Stimulated activated CD4-positive, alpha-beta T cell treated with anti-CD3 and anti-CD28 coated beads, Interleukin-4, amount 100 ng/mL, for 4 hours (primary cell): ENCODE results near the gene NFIB.

ENCODE experiments used
- DNase-seq, 2 experiments: peaks; one replicate each; pipeline ENCODE4 v3.0.0-alpha.2; 2020

The NFIB gene

DNA sequence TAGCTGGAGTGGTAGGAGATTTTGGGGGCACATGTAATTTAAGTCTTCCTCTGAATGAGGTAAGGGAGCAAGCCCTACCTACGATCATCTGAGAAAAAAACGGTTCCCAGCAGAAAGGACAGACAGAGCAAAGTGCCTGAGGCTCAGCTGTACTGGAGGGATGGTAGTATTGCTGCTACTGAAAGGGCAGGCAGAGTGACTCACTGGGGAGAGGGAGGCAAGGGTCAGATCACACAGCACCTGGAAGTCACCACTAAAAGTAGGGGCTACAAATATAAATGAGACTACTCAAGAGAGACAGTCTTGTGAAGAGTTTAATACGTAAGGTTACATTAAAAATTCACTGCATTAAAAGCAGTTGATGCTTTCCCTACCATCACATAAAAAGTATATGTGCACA is 75.9 kb downstream of the NFIB start:
- no peak for DNase-seq

DNA sequence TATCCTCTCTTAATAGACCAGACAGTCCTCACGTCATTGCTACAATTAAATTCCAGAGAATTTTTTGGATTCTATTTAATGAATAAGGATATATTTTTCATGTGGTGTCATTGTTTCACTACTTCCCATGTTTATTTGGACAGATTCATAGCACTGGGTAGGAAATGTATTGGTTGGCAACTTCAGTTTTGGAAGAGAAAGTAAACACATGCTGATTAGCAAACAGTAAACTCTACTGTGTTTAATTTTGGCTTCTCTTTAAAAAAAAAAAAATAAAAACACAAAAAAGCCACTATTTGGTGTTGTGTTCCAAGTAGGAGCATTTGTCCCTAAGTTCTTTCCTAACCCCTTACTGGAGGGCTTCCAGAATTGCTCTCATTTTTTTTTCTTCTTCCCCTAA is 77.3 kb downstream of the NFIB start:
- no peak for DNase-seq

DNA sequence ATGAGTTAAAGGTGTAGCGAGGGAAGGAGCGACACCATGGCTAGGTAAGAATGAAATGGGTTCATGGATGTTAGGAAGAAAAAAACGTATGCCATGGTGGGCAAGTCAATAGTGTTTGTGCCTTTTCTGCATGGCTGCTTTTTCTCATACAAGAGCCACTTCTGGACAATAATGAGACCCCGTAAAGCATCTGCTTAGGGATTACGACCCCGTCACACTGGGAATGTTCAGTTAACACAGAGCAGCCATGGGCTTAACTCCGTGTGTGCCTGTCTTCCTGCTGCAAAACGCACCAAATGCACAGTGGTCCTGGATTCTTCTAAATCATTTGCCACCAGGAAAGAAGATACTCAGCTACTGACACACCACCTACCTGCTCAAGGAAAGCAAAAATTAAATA is 81.8 kb downstream of the NFIB start:
- no peak for DNase-seq

DNA sequence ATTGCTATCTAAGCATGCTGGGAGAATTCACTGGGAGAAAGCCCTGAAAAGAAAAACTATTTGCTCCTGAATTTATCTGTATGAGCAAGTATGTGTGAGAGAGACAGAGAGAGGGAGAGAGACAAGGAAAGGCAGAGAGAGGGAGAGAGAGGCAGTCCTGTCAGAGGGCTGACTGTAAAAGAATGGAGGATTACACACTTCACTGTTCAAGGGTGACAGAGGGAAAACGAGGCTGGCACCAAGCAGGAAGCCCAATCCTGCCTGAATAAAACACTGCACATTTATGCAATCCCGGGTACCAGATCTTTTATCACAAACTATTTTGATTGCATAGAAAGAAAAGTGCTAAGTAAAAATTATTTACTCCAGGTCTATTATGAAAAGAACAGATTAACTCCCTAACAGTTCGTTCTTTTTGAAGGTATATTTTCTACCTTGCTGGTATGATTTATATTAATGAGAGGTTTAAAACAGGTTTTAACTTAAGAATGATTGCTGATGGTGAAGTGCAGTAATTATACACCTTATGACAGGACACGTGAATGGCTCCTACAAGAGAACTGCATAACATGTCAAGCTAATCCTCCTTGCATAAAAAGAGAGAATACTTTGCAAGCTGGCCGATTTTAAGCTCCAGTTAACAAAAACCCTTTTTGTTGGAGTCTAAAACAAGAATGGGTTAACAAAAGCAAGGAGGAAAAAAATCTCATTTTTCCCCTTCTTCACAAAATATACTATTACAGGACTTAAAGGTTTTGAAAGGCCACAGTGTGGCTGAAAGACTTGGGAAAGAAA is 82.5 kb downstream of the NFIB start:
- DNase-seq, result no peak

DNA sequence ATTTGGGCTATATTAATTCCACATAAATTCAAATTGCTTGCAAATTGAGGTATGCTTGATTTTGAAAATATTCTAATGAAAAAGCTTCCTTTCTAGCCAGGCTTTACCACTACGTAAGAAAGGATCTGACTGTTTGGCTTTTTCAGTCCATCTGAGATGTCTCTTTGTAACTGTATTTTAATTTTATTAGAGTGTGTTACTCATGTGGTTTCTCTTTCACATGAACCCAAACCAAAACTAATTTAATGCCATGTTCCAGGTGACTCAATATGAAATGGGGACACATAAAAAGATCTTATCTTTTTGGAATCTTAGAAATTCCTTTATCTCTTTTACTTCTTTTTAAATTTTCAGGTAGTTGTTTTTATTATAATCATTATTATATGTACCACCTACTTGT is 85.3 kb downstream of the NFIB start:
- DNase-seq, result no peak

DNA sequence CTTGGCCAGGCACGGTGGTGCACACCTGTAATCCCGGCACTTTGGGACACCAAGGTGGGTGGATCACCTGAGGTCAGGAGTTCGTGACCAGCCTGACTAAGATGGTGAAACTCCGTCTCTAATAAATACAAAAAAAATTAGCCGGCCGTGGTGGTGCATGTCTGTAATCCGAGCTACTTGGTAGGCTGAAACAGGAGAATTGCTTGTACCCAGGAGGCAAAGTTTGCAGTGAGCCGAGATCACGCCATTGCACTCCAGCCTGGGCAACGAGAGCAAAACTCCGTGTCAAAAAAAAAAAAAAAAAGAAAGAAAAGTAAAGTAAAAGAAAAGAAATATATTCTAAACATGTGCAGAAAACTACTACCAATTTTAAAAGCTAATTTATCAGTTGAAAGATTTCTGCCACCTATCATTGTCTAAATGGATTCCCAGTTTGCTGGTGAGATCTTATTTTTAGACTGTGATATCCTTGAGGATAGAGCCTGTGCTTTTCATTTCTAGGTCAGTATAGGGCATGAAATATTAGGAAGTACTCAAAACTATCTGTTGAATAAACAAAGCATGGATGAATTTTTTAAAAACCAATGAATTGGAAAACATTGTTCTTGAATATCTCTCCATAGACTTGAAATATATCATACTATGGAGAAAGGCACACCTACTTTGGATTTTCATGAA is 86.9 kb downstream of the NFIB start:
- DNase-seq, result no peak

DNA sequence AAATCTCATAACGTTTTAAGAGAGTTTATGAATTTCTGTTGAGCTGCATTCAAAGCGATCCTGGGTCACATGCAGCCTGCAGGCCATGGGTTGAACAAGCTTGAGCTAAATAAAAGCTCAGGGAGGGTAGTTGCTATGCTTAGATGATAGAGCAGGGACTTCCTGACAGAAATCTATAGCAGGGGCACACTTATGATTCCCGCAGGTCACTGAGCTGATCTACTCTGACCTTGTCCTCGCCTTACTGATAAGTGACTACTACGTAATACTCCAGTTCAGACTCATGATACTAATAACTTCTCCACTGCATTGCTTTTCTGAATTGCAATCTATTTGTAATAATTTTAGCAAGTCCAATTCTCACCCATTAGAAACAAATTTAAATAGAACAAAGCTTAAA is 90.9 kb downstream of the NFIB start:
- DNase-seq, result no peak

DNA sequence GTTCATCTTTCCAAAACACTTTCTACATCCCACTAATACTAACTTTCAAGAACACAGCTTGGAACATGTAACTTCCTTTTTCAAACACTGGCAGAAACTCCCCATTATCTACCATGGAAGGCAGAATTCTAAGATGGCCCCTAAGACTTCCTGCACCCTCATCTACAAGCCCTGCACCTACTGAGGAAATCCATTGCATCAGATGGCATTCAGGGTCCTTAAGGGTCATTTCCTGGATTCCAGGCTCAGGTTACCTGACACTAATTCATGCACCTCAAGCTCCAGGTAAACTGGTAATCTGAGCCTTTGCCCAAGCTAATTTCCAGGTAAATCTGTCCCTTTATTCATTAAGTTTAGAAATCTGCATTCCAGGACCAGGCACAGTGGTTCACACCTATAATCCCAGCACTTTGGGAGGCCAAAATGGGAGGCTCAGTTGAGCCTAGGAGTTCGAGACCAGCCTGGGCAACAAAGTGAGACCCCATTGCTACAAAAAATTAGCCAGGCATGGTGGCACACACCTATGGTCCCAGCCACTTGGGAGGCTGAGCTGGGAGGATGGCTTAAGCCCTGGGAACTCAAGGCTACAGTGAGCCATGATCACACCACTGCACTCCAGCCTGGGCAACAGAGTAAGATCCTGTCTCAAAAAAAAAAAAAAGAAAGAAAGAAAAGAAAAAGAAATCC is 91.6 kb downstream of the NFIB start:
- DNase-seq, result no peak

DNA sequence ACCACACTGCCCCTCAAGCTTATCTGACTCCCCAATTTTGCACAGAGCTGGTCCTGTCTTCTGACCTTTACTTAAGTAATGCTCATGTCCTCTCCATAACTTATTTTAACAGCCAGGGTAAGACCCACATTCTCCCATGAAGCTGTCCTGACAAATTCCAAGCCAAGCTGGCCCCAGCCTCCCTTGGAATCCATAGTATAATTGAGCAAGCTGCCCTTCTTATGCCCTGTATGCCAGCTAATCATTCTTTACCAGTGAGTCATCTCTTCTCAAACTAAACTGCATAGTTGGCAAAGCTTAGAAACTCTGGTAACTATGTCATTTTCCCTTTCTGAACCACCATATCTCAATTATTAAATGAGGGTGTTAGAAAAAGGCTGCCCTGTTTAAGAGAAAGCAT is 92.4 kb downstream of the NFIB start:
- no peak for DNase-seq

DNA sequence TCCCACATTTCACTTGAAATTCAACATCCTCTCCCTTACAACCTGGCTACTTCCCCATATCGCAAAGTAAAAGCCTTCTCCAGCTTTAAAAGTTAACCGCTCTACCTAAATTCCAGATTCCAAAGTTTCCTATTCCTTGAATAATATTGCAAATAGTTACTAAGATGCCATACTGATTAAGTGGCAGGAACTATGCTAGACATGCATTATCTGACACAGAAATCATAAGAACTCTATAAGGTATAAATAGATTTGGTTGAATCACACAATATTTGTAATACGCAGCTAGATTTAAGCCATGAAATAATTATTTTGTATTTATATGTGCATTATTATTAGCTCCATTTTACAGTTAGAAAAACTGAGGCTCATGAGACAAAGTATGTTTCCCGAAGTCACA is 92.8 kb downstream of the NFIB start:
- no peak for DNase-seq

DNA sequence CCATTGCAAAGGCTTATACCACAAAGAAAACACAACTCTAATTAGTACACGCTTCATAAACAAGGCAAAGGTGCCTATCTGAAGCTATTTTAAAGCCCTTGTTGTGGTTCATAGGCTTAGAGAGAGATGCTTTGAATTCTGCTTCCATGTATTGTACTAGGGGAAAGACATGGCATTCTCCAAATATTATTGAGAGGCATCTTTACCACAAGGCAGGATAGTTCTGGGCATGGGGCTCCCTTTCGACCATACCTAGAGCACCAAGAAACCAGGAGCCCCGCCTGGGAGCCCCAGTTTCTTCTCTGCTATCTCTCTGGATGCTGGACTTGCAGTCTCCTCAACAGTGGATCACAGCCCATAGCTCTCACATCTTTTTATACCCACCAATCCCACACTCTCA is 93.7 kb downstream of the NFIB start:
- no peak for DNase-seq

DNA sequence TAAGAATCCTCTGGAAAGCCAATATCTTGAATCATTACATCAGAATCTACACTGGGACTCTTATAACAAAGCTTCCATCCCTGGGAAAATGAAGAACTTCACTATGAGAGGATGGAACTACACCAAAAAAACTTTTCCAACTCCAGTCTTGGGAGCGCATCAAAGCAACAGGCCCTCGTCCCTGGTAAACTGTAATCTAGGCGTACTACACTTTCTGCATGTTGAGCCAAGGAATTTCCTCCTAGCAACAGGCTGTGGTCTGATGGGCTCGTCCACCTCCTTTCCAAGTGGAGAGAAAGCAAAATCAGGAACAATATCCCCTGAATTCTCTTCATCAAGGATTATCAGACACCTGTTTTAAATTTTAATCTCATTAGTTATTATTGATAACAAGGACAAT is 94.1 kb downstream of the NFIB start:
- no peak for DNase-seq

DNA sequence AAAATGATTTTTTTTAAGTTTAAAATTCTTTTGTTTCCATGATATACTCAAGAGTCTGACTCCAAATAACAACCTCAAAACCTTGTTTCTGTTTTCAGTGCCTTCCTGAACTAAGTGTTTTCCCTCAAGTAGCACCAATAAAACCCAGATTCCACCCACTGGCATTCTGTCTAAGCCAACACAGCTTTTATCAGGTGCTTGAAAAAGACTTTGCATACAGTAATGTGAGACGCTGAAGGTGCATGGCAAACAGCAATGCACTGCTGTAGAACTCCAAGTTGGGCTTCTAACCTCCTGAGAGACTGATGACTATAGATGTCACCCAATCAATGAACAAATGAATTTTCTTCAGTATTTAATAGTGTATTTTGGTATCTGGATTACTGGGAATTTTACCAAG is 95.7 kb downstream of the NFIB start:
- DNase-seq, result no peak

DNA sequence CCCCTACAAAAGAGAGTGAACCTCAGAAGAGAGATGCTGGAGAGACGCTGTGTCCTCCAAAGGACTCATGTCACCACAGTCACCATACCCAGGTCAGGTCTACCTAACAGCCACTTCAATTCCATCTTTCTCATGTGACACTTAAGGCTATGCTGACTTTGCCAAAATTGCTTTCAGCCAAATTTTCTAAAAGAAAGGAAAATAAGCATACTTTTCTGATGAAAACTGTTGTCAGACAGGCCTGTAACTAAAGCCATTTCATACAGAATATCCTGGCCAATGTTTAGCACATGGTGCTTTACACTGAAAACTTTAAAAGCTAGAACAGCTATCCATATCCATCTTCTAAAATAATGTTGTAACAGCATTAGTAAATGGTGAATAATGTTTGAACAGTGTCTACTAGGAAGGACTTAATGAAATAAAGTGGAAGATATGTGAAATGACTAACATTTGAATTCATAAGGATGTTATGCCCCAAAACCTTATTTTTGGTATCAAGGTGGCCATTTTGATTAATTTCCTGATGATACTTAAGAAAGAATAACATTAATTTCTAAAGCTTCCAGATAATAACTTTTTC is 97.2 kb downstream of the NFIB start:
- no peak for DNase-seq

DNA sequence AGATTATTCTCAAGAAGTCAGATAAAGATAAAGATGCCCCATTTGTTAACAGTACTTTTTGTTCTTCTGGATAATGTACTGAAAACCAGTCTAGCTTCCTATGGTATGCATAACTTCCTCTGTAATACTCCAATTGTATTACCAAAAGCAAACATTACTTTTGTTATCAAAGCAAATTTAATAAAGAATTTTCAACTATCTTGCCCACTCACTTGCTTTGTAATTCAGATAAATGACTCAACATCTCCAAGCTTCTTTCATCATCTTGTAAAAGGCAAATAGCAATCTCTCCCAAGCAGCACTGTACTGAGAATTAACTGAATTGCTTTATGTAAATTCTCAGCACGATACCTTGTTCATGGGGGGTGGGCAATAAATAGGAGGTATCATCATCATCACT is 98.3 kb downstream of the NFIB start:
- DNase-seq, result no peak

DNA sequence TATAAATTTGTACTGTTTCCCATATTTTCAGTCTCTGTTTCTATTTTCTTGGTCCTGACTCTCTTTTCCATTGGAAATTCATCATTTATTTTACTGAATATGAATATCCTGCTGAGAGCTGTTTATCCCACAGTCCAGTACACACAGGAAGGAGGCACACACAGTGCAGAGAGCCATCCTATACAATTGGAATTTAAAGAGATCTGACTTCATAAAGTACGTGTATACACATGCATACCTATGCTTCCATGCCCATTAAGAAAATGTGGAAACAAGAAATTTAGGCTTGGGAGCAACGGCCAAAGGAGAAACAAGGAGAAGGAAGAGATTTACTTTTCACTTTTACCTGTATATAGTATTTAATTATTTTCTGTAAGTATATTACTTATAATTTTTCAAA is 99.2 kb downstream of the NFIB start:
- DNase-seq, result no peak

DNA sequence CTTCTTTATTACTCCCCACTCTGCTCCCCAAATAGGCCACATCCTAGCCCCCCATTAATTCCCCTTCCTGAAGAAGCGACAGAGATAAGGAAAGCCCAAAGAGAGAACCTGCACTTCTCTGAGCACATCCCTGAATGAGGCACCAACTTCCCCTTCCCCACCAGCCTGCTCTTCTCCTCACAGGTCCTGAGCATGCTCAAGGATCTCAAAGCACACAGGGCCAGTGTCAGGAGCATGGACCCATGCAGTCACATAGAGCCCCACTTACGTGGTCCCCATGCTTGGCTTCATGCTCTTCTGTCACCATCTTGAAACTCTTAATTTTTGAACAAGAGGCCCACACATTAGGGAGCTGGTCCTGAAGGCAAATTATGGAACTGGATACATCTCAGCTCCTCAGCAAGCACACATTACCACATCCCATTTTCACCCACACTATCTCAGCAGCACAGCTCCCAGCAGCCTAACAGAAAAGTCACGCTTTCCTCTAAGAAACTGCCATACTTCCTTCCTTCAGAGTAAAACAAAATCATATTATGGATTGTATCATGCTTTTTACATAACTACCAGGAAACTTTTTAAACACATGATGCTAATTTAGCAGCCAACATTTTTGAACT is 99.8 kb downstream of the NFIB start:
- no peak for DNase-seq

DNA sequence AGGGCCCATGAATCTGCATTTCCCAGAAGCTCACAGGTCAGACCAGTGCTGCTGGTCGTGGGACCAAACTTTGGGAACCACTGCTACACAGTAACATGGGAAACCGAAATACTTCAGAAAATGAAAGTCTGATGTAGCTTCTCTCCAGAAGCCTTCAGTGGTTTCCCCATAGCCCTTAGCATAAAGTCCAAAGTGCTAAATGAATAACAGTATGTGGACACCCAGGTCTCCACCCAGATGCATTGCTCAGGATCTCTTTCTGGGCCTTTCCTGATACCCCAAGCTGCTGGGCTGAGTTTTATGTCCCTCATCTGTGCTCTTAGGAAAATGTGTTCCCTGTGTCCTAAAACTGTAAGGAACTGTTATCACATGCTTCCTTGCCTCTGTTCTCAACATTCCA is 100.4 kb downstream of the NFIB start:
- DNase-seq, result no peak

DNA sequence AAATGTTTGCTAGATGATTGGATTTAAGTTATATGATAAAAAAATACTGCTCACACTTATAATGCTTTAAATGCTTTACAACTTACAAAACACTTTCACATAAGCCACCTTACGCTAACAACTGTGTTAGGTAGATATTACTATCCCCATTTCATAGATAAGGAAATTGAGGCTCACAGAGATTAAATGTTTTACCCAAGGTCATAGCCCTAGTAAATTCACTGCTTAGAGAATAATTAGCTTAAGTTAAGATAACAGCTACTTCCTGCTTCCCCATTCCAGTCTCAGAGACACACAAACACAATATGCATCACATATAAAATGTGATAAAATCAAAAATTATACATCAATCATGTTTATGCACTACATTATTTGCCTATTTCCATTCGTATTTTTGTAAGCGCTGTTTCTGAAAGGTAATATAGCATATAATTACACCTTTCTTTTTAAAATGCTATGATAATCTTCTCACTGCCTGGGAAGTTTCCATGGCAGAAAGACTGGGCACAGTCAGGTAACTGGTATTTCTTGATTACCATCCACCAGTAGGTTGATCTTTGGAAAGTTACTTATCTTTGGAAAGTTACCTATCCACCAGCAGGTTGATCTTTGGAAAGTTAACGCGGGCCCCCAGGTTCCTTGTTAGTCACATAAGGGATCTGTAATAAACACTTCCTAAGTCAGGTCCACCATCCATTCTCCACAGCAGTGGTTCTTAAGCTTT is 101.1 kb downstream of the NFIB start:
- no peak for DNase-seq

DNA sequence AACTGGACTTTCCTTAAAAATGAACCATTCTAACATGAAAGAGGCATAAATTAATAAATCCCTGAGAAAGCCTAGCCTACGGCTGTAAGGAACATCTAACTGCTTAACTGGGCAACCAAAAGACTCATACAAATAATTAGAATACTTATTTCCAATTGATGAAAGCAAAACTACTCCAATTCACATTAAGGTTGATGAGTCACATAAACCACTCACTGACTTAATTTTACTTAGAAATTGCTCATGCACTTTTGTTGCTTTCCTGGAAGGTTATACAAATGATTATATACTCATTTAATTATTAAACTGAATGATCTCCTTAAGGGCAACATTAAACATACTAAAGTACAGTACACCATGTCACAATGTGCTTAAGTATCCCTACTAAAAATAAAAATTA is 101.9 kb downstream of the NFIB start:
- no peak for DNase-seq

DNA sequence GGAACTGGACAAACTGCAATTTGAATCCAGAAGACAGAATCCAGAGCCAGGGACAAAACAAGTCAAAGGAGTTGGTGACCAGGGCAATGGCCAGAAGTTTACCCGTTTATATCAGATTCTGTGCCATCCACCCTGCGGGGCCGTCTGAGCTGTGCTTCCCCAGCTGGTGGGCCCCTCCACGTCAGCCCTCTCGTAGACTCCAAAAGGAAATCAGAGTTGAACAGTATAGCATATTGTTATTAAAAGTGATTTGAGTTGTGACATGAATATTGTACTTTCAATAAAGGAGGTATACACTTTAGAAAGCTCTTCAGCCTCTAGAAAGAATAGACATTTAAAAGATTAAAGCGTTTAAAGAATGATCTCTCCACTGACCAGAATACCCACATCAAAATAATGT is 102.4 kb downstream of the NFIB start:
- DNase-seq, result no peak

DNA sequence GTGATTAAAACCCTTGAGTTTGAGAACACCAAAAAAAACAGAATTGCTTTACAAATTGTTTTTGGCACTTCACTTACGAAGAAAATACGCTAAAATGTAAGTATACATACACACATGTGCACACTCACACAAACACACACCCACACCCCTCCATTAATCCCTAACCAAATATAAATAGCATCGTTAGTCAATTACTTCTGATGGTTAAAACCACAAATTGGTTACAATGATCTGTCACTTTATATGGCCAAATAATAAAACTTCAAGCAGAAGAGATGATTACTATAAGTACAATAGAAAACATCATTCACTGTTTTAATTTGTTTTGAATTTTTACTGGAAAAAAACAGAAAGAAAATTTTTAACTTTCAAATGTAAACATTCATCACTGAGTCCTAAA is 103.5 kb downstream of the NFIB start:
- no peak for DNase-seq
